ENCODE data around the gene WDR18. TPM values are rescaled to one million over a fixed set of nuclear protein-coding genes. Genes with fewer than 3 reads are reported as not detected.

The WDR18 gene
- total RNA-seq, 1 experiment from 2014 or later = 96.8 TPM

DNA sequence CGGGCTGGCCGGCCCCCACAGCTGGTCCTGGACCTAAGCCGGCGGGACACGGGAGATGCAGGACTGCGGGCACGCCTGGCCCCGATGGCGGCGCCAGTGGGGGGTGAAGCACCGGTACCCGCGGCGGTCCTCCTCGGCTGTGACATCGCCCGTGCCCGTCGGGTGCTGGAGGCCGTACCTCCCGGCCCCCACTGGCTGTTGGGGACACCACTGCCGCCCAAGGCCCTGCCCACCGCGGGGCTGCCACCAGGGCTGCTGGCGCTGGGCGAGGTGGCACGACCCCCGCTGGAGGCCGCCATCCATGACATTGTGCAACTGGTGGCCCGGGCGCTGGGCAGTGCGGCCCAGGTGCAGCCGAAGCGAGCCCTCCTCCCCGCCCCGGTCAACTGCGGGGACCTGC is 19.1 kb downstream of the WDR18 start:
- ChIA-PET CTCF (no interaction called here), POLR2A (no interaction called here)
- H3K4me1 ChIP-seq = peaks cover 9% of the 10 kb centered on the region; the same call in 1 of the 2 replicates
- intact Hi-C loops (cut with micrococcal nuclease; ENCODE audit: unreplicated experiment) = no loop called here
- H3K4me3 Mint-ChIP-seq (ENCODE audit: unreplicated experiment) = no peak overlapping the region
- H3K9me3 Mint-ChIP-seq (ENCODE audit: unreplicated experiment) = no peaks in the 10 kb centered on the region
- peaks cover 12% of the 10 kb centered on the region for H3K27me3 Mint-ChIP-seq (ENCODE audit: insufficient read depth, unreplicated experiment)
- no peaks in the 10 kb centered on the region for H3K4me1 Mint-ChIP-seq (ENCODE audit: low read depth, unreplicated experiment)
- H3K27ac Mint-ChIP-seq (ENCODE audit: unreplicated experiment) = no peak overlapping the region
- TF ChIP-seq, protein P1, sequence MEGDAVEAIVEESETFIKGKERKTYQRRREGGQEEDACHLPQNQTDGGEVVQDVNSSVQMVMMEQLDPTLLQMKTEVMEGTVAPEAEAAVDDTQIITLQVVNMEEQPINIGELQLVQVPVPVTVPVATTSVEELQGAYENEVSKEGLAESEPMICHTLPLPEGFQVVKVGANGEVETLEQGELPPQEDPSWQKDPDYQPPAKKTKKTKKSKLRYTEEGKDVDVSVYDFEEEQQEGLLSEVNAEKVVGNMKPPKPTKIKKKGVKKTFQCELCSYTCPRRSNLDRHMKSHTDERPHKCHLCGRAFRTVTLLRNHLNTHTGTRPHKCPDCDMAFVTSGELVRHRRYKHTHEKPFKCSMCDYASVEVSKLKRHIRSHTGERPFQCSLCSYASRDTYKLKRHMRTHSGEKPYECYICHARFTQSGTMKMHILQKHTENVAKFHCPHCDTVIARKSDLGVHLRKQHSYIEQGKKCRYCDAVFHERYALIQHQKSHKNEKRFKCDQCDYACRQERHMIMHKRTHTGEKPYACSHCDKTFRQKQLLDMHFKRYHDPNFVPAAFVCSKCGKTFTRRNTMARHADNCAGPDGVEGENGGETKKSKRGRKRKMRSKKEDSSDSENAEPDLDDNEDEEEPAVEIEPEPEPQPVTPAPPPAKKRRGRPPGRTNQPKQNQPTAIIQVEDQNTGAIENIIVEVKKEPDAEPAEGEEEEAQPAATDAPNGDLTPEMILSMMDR (IDR thresholded peaks at IDR 0.05; ENCODE audit: insufficient read depth in 1 of 2, low read depth in 1 of 2, low read length in 1 of 2, severe bottlenecking in 1 of 2, unreplicated experiment in 1 of 2) = no peak
- no TSS peak for BruUV-seq (replicated peaks)
- DNase-seq = no peak
- H3K9me3 ChIP-seq = no peaks in the 10 kb centered on the region
- peaks cover 2% of the 10 kb centered on the region; the same call in 1 of the 2 replicates for H3K27me3 ChIP-seq (replicated peaks; ENCODE audit: control insufficient read depth, insufficient read depth, low read length)
- no peaks in the 10 kb centered on the region for H3K36me3 ChIP-seq (ENCODE audit: control insufficient read depth, insufficient read depth, low read length)
- peaks cover 36% of the 10 kb centered on the region for H3K36me3 Mint-ChIP-seq (ENCODE audit: insufficient read depth, unreplicated experiment)
- H3K4me3 ChIP-seq (ENCODE audit: low read depth, low read length) = no peak overlapping the region

DNA sequence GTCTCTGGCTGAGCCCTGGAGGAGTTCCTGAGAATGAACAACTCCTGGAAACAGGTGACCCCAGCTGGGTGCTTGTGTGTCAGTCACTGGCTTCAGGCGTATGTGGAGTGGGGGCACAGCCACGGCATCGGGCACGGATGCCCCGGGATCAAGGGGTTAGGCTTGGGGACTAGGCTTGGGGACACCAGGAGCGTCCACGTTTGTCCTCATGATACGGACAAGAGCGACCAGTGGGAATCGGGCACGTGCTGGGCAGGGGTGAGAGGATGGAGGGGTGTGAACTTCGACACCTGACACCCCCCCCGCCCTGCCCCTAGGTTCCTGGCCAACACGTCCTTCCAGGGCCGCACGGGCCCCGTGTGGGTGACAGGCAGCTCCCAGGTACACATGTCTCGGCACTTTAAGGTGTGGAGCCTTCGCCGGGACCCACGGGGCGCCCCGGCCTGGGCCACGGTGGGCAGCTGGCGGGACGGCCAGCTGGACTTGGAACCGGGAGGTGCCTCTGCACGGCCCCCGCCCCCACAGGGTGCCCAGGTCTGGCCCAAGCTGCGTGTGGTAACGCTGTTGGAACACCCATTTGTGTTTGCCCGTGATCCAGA is 20.2 kb downstream of the WDR18 start:
- POLR2A ChIA-PET = no interaction called here

DNA sequence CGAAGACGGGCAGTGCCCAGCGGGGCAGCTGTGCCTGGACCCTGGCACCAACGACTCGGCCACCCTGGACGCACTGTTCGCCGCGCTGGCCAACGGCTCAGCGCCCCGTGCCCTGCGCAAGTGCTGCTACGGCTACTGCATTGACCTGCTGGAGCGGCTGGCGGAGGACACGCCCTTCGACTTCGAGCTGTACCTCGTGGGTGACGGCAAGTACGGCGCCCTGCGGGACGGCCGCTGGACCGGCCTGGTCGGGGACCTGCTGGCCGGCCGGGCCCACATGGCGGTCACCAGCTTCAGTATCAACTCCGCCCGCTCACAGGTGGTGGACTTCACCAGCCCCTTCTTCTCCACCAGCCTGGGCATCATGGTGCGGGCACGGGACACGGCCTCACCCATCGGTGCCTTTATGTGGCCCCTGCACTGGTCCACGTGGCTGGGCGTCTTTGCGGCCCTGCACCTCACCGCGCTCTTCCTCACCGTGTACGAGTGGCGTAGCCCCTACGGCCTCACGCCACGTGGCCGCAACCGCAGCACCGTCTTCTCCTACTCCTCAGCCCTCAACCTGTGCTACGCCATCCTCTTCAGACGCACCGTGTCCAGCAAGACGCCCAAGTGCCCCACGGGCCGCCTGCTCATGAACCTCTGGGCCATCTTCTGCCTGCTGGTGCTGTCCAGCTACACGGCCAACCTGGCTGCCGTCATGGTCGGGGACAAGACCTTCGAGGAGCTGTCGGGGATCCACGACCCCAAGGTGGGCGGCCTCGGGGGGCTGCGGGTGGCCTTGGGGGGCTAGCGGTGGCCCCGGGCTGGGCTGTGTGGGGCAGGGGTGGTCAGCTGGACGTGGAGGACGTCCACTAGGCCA is 20.9 kb downstream of the WDR18 start:
- Mint-ChIP-seq H3K27ac (ENCODE audit: unreplicated experiment) (no peak overlapping the region), H3K4me3 (ENCODE audit: unreplicated experiment) (no peak overlapping the region), H3K4me1 (ENCODE audit: low read depth, unreplicated experiment) (no peaks in the 10 kb centered on the region), H3K36me3 (ENCODE audit: insufficient read depth, unreplicated experiment) (peaks cover 30% of the 10 kb centered on the region), H3K9me3 (ENCODE audit: unreplicated experiment) (no peaks in the 10 kb centered on the region), H3K27me3 (ENCODE audit: insufficient read depth, unreplicated experiment) (peaks cover 7% of the 10 kb centered on the region)
- intact Hi-C loops (cut with micrococcal nuclease; ENCODE audit: unreplicated experiment) = no loop called here
- Histone ChIP-seq H3K4me1 (peaks cover 9% of the 10 kb centered on the region; the same call in 1 of the 2 replicates), H3K36me3 (ENCODE audit: control insufficient read depth, insufficient read depth, low read length) (no peaks in the 10 kb centered on the region), H3K4me3 (ENCODE audit: low read depth, low read length) (no peak overlapping the region), H3K9me3 (no peaks in the 10 kb centered on the region), H3K27me3 (replicated peaks; ENCODE audit: control insufficient read depth, insufficient read depth, low read length) (no peaks in the 10 kb centered on the region)
- TF ChIP-seq, protein P1 (IDR thresholded peaks at IDR 0.05; ENCODE audit: insufficient read depth in 1 of 2, low read depth in 1 of 2, low read length in 1 of 2, severe bottlenecking in 1 of 2, unreplicated experiment in 1 of 2) = no peak
- CTCF ChIA-PET = no interaction called here
- POLR2A ChIA-PET = no interaction called here
- DNase-seq = no peak
- BruUV-seq (replicated peaks) = no TSS peak

More for the DNA sequence above, 20.2 kb downstream of the WDR18 start:
- Mint-ChIP-seq H3K27me3 (ENCODE audit: insufficient read depth, unreplicated experiment) (peaks cover 8% of the 10 kb centered on the region), H3K27ac (ENCODE audit: unreplicated experiment) (no peak overlapping the region), H3K9me3 (ENCODE audit: unreplicated experiment) (no peaks in the 10 kb centered on the region), H3K36me3 (ENCODE audit: insufficient read depth, unreplicated experiment) (peaks cover 30% of the 10 kb centered on the region), H3K4me1 (ENCODE audit: low read depth, unreplicated experiment) (no peaks in the 10 kb centered on the region), H3K4me3 (ENCODE audit: unreplicated experiment) (no peak overlapping the region)
- Histone ChIP-seq H3K36me3 (ENCODE audit: control insufficient read depth, insufficient read depth, low read length) (no peaks in the 10 kb centered on the region), H3K4me3 (ENCODE audit: low read depth, low read length) (no peak overlapping the region), H3K27me3 (replicated peaks; ENCODE audit: control insufficient read depth, insufficient read depth, low read length) (peaks cover 1% of the 10 kb centered on the region; the same call in 1 of the 2 replicates), H3K9me3 (no peaks in the 10 kb centered on the region), H3K4me1 (peaks cover 9% of the 10 kb centered on the region; the same call in 1 of the 2 replicates)
- BruUV-seq (replicated peaks) = no TSS peak
- intact Hi-C loops (cut with micrococcal nuclease; ENCODE audit: unreplicated experiment) = no loop called here
- TF ChIP-seq, protein P1 (IDR thresholded peaks at IDR 0.05; ENCODE audit: insufficient read depth in 1 of 2, low read depth in 1 of 2, low read length in 1 of 2, severe bottlenecking in 1 of 2, unreplicated experiment in 1 of 2) = no peak
- DNase-seq = no peak
- CTCF ChIA-PET = no interaction called here
